Right atrium auricular region (tissue), 2 donors: ENCODE data around the gene ZCRB1. TPM values are rescaled to one million over a fixed set of nuclear protein-coding genes. Genes with fewer than 3 reads are reported as not detected.
"Not testable (repeated sequence)": the region's sequence is repeated elsewhere in the genome, so short reads cannot be mapped to it uniquely, and the experiment has no call there.

Source experiments
- DNase-seq: peaks from one replicate; pipeline ENCODE4 v3.0.0-alpha.2; 2019; ENCODE audit warnings: low spot score
- H3K27ac ChIP-seq, 2 donors: fragments of 200-600 bp; sonication (generic); 1 replicate in 1 of 2; 2 replicates in 1 of 2; pipeline ENCODE4 v1.5.1; 2016 to 2019
- H3K27me3 ChIP-seq, 2 donors: fragments of 200-600 bp; sonication (generic); one replicate each; pipeline versions ENCODE4 v1.5.1 to v1.6.0; 2017 to 2019
- H3K36me3 ChIP-seq: fragments of 200-600 bp; sonication (generic); one replicate; pipeline ENCODE4 v1.5.1; 2016
- H3K4me1 ChIP-seq, 2 donors: fragments of 200-600 bp; sonication (generic); one replicate each; pipeline versions ENCODE4 v1.5.1 to v1.6.0; 2017 to 2019
- H3K4me3 ChIP-seq, 2 donors: fragments of 200-600 bp; sonication (generic); 1 replicate in 1 of 2; 2 replicates in 1 of 2; pipeline ENCODE4 v1.5.1; 2017 to 2019; ENCODE audit warnings: mild to moderate bottlenecking in 1 of 2, moderate library complexity in 1 of 2
- H3K9me3 ChIP-seq, 2 donors: fragments of 200-600 bp; sonication (generic); one replicate each; pipeline ENCODE4 v1.5.1; 2019
- total RNA-seq, 2 donors: library from RNA; depleted of rRNA; stranded (reverse); fragments of >200 nt; gene quantifications; one replicate each; pipeline ENCODE4 v1.1.0, GENCODE V29; 2016
- TF ChIP-seq, protein P1 (sequence below), 2 donors: fragments of 200-600 bp; sonication (generic); IDR thresholded peaks; one replicate each; pipeline ENCODE4 v1.5.1; 2019; ENCODE audit warnings: antibody characterized with exemption in 2 of 2

Gene ZCRB1
- total RNA-seq, 2 donors from 2014 or later = 22.7 to 50.2 TPM

GRCh38 chr12:42332301-42333285 lies 6.7 kb upstream of the ZCRB1 start:
- no peaks in the 10 kb centered on the region for H3K27me3 ChIP-seq
- TF ChIP-seq, protein P1, sequence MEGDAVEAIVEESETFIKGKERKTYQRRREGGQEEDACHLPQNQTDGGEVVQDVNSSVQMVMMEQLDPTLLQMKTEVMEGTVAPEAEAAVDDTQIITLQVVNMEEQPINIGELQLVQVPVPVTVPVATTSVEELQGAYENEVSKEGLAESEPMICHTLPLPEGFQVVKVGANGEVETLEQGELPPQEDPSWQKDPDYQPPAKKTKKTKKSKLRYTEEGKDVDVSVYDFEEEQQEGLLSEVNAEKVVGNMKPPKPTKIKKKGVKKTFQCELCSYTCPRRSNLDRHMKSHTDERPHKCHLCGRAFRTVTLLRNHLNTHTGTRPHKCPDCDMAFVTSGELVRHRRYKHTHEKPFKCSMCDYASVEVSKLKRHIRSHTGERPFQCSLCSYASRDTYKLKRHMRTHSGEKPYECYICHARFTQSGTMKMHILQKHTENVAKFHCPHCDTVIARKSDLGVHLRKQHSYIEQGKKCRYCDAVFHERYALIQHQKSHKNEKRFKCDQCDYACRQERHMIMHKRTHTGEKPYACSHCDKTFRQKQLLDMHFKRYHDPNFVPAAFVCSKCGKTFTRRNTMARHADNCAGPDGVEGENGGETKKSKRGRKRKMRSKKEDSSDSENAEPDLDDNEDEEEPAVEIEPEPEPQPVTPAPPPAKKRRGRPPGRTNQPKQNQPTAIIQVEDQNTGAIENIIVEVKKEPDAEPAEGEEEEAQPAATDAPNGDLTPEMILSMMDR (IDR thresholded peaks at IDR 0.05) = peak; percentile 31 to 77
- H3K27ac ChIP-seq = no peak overlapping the region
- H3K4me3 ChIP-seq = no peak overlapping the region
- no peaks in the 10 kb centered on the region for H3K9me3 ChIP-seq
- peaks cover 15% of the 10 kb centered on the region for H3K36me3 ChIP-seq
- peaks cover 0 to 7% of the 10 kb centered on the region in 2 donors for H3K4me1 ChIP-seq
- no peak for DNase-seq

- H3K9me3 ChIP-seq, H3K27me3 ChIP-seq, H3K36me3 ChIP-seq, H3K27ac ChIP-seq, H3K4me3 ChIP-seq, DNase-seq: not testable (repeated sequence)
- H3K4me1 ChIP-seq = peaks cover 0 to 22% of the 10 kb centered on the region in 2 donors
Observed at GRCh38 chr12:42330097-42330496, 4.2 kb upstream of the ZCRB1 start.

GRCh38 chr12:42327227-42327590 lies 1.3 kb upstream of the ZCRB1 start:
- peaks cover 0 to 25% of the 10 kb centered on the region in 2 donors for H3K4me1 ChIP-seq
- TF ChIP-seq, protein P1 (IDR thresholded peaks at IDR 0.05) = no peak
- H3K4me3 ChIP-seq = peak overlapping the region in 1 of 2 donors; percentile 74
- no peak overlapping the region for H3K27ac ChIP-seq
- H3K27me3 ChIP-seq = no peaks in the 10 kb centered on the region
- no peaks in the 10 kb centered on the region for H3K9me3 ChIP-seq
- no peaks in the 10 kb centered on the region for H3K36me3 ChIP-seq
- no peak for DNase-seq

GRCh38 chr12:42326541-42327226 lies 790 bp upstream of the ZCRB1 start:
- Histone ChIP-seq H3K4me1 (peaks cover 0 to 25% of the 10 kb centered on the region in 2 donors), H3K4me3 (peak overlapping the region; percentile 74 to 96), H3K36me3 (no peaks in the 10 kb centered on the region), H3K9me3 (no peaks in the 10 kb centered on the region), H3K27ac (peak overlapping the region; percentile 84 to 89), H3K27me3 (no peaks in the 10 kb centered on the region)
- no peak for DNase-seq
- TF ChIP-seq, protein P1 (IDR thresholded peaks at IDR 0.05) = no peak

GRCh38 chr12:42325326-42325652 lies 605 bp downstream of the ZCRB1 start:
- Histone ChIP-seq H3K27me3 (no peaks in the 10 kb centered on the region), H3K36me3 (no peaks in the 10 kb centered on the region), H3K27ac (peak overlapping the region; percentile 84 to 89), H3K9me3 (no peaks in the 10 kb centered on the region), H3K4me1 (peaks cover 0 to 25% of the 10 kb centered on the region in 2 donors), H3K4me3 (peak overlapping the region; percentile 74 to 96)
- TF ChIP-seq, protein P1 (IDR thresholded peaks at IDR 0.05) = no peak
- DNase-seq = no peak

DNA sequence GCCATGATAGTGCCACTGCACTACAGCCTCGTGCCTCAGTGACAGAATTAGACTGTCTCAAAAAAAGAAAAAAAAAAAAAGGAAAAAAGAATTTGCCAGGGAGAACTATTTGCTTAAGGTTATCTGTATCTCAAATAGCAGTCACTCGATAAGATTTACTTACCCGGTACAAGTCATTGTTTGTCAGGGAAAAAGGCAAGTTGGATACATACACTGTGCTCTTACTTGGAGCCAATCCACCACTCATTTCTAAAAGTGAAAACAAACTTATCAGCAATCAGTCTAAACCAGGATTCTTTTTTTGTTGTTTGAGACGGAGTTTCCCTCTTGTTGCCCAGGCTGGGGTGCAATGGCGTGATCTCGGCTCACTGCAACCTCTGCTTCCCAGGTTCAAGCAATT lies 2.0 kb downstream of the ZCRB1 start:
- Histone ChIP-seq H3K9me3 (no peaks in the 10 kb centered on the region), H3K27ac (no peak overlapping the region), H3K4me3 (no peak overlapping the region), H3K36me3 (no peaks in the 10 kb centered on the region), H3K4me1 (peaks cover 0 to 25% of the 10 kb centered on the region in 2 donors), H3K27me3 (no peaks in the 10 kb centered on the region)
- TF ChIP-seq, protein P1 (IDR thresholded peaks at IDR 0.05) = no peak
- no peak for DNase-seq
